A673 (cell line): ENCODE results near the gene PAQR5. TPM values are rescaled to one million over a fixed set of nuclear protein-coding genes. Genes with fewer than 3 reads are reported as not detected.

ENCODE experiments used
- BruUV-seq: library from RNA; stranded (reverse); fragments of 400-500 nt; replicated peaks from 2 replicates; lab custom pipeline; 2021; lab: Mats Ljungman, UMichigan
- CTCF ChIA-PET: fragments of 300-600 bp; sonication (Branson Sonifier 250); formaldehyde crosslinking; loops from one replicate; lab custom pipeline; 2022; ENCODE audit warnings: antibody characterized with exemption; lab: Charles Lee
- POLR2A ChIA-PET: fragments of 300-600 bp; sonication (Branson Sonifier 250); formaldehyde crosslinking; loops from one replicate; lab custom pipeline; 2022; ENCODE audit warnings: antibody characterized with exemption; ENCODE audit not compliant: low non-redundant PET; lab: Charles Lee
- DNase-seq: peaks from one replicate; pipeline ENCODE4 v3.0.0-alpha.2; 2015; ENCODE audit warnings: low spot score
- H3K27ac ChIP-seq: fragments of 200-600 bp; sonication (generic); 2 replicates; pipeline ENCODE4 v1.5.1; 2016; ENCODE audit warnings: mixed run types, low read depth, mild to moderate bottlenecking, mixed read lengths, antibody characterized with exemption, low read length; ENCODE audit not compliant: poor library complexity, severe bottlenecking
- H3K27me3 ChIP-seq: fragments of 200-600 bp; sonication (generic); replicated peaks from 2 replicates; pipeline ENCODE4 v1.6.1; 2017; ENCODE audit warnings: mixed run types, low read depth, mild to moderate bottlenecking, mixed read lengths, antibody characterized with exemption, low read length; ENCODE audit not compliant: insufficient read depth, poor library complexity
- H3K36me3 ChIP-seq: fragments of 200-600 bp; sonication (generic); 2 replicates; pipeline ENCODE4 v1.6.1; 2016; ENCODE audit warnings: mixed run types, mild to moderate bottlenecking, mixed read lengths, antibody characterized with exemption, low read length; ENCODE audit not compliant: insufficient read depth, poor library complexity, severe bottlenecking
- H3K4me1 ChIP-seq: fragments of 200-600 bp; sonication (generic); 2 replicates; pipeline ENCODE4 v1.6.1; 2017; ENCODE audit warnings: mixed run types, mild to moderate bottlenecking, mixed read lengths, antibody characterized with exemption, low read length; ENCODE audit not compliant: insufficient read depth, poor library complexity, severe bottlenecking
- H3K4me3 ChIP-seq: fragments of 200-600 bp; sonication (generic); 2 replicates; pipeline ENCODE4 v1.5.1; 2016; ENCODE audit warnings: low read depth, mixed run types, mild to moderate bottlenecking, mixed read lengths, low read length; ENCODE audit not compliant: poor library complexity, severe bottlenecking
- H3K9me3 ChIP-seq: fragments of 200-600 bp; sonication (generic); 2 replicates; pipeline ENCODE4 v1.6.1; 2016; ENCODE audit warnings: mixed run types, low read depth, mild to moderate bottlenecking, mixed read lengths, antibody characterized with exemption, low read length; ENCODE audit not compliant: poor library complexity, severe bottlenecking
- EZH2 ChIP-seq: fragments of 200-600 bp; sonication (generic); IDR thresholded peaks from 2 replicates; pipeline ENCODE4 v1.6.1; 2017; ENCODE audit warnings: borderline replicate concordance, low read depth, mild to moderate bottlenecking, mixed read lengths, antibody characterized with exemption, low read length; ENCODE audit not compliant: poor library complexity, severe bottlenecking
- intact Hi-C: fragments of 100-400 bp; cut with micrococcal nuclease; formaldehyde crosslinking; loops from one replicate; pipeline ENCODE4 v1.10.0; 2022; ENCODE audit not compliant: unreplicated experiment
- total RNA-seq: library from RNA; stranded (reverse); gene quantifications from 2 replicates; pipeline ENCODE4 v1.2.3, GENCODE V29; 2021
- TF ChIP-seq, protein P1 (sequence below): fragments of 300-800, 200-600 bp; sonication (generic); conservative IDR thresholded peaks from 2 replicates; pipeline ENCODE4 v1.5.1; 2017; ENCODE audit warnings: low read depth, mild to moderate bottlenecking, antibody characterized with exemption, low read length, moderate library complexity, mixed read lengths

The PAQR5 gene
- total RNA-seq, 1 experiment from 2014 or later: 19.1 TPM

- no peaks in the 10 kb centered on the region for H3K9me3 ChIP-seq
- H3K36me3 ChIP-seq: no peaks in the 10 kb centered on the region
- POLR2A ChIA-PET: no interaction called here
- no peak for TF ChIP-seq EZH2
- TF ChIP-seq, protein P1, sequence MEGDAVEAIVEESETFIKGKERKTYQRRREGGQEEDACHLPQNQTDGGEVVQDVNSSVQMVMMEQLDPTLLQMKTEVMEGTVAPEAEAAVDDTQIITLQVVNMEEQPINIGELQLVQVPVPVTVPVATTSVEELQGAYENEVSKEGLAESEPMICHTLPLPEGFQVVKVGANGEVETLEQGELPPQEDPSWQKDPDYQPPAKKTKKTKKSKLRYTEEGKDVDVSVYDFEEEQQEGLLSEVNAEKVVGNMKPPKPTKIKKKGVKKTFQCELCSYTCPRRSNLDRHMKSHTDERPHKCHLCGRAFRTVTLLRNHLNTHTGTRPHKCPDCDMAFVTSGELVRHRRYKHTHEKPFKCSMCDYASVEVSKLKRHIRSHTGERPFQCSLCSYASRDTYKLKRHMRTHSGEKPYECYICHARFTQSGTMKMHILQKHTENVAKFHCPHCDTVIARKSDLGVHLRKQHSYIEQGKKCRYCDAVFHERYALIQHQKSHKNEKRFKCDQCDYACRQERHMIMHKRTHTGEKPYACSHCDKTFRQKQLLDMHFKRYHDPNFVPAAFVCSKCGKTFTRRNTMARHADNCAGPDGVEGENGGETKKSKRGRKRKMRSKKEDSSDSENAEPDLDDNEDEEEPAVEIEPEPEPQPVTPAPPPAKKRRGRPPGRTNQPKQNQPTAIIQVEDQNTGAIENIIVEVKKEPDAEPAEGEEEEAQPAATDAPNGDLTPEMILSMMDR: no peak
- H3K4me3 ChIP-seq: no peak overlapping the region
- H3K4me1 ChIP-seq: peaks cover 30% of the 10 kb centered on the region
- CTCF ChIA-PET: no interaction called here
- BruUV-seq: no TSS peak
- peak overlapping the region; percentile 68 for H3K27ac ChIP-seq
- H3K27me3 ChIP-seq: no peaks in the 10 kb centered on the region
- intact Hi-C loops: loop anchor here (10.0 kb wide), 1 partner anchor 120 kb away; no protein-coding TSS in a partner anchor
- peak; percentile 58 for DNase-seq
Observed at GRCh38 chr15:69275074-69275670, 23.5 kb upstream of the PAQR5 start.

DNA sequence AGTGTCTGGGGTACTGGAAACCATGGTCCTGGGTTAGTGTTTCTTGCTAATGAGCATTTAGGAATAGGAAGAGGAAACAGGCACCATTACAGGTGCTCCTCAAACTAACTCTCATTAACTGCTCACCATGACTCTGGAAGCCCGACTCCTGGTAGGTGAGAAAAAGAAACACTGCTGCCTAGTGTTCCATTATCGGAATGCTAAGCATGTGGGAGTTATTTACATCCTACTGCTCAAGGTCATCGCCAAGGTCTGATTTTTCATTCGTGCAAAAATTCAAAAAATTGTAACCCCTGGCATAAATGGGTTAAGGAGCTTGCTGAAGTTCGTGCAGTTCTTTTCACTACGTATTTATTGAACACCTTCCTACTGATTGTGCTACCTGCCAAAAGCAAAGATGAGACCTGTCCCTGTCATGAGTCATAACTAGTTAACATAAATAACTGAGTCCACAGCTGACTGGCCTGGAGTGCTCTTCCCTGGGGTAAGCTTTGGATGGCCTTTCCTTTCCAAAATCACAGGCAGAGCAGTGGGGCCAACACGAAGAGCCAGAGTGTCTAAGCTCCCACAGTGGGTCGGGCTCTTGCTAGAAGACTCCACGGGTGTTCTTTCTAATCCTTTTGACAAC, 22.7 kb upstream of the PAQR5 start:
- H3K27me3 ChIP-seq: no peaks in the 10 kb centered on the region
- ChIA-PET CTCF (no interaction called here), POLR2A (no interaction called here)
- no peak for DNase-seq
- intact Hi-C loops: loop anchor here (10.0 kb wide), 1 partner anchor 119 kb away; no protein-coding TSS in a partner anchor
- TF ChIP-seq, protein P1: no peak
- no peak for TF ChIP-seq EZH2
- no peak overlapping the region for H3K4me3 ChIP-seq
- no TSS peak for BruUV-seq
- peak overlapping the region; percentile 68 for H3K27ac ChIP-seq
- H3K9me3 ChIP-seq: no peaks in the 10 kb centered on the region
- peaks cover 38% of the 10 kb centered on the region for H3K4me1 ChIP-seq
- H3K36me3 ChIP-seq: no peaks in the 10 kb centered on the region

DNA sequence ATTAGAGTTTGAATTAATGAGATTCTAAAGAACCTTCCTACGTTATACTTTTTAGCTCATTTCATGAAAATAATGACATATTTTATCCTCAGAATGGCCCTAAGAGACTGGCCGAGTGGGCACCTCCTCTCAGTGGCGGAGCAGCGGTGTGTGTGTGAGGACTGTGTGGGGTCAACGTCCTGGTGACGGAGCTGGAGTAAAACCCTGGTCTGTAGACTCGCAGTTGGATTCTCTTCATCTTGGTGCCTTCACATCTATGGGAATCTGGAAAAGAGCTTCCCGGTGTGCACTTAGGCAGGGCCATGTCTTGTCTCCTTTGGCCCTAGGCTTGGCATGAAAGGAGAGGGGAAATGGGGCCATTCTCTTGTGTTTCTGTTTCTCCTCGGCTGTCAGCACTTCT, 21.4 kb upstream of the PAQR5 start:
- no peaks in the 10 kb centered on the region for H3K36me3 ChIP-seq
- ChIA-PET POLR2A (no interaction called here), CTCF (no interaction called here)
- intact Hi-C loops: loop anchor here (10.0 kb wide), 1 partner anchor 117 kb away; no protein-coding TSS in a partner anchor
- no TSS peak for BruUV-seq
- no peaks in the 10 kb centered on the region for H3K9me3 ChIP-seq
- H3K27me3 ChIP-seq: no peaks in the 10 kb centered on the region
- TF ChIP-seq EZH2: no peak
- TF ChIP-seq, protein P1: no peak
- no peak overlapping the region for H3K4me3 ChIP-seq
- H3K27ac ChIP-seq: no peak overlapping the region
- peaks cover 40% of the 10 kb centered on the region for H3K4me1 ChIP-seq
- DNase-seq: no peak
